Measurements from ENCODE around the gene TP53I11. TPM values are rescaled to one million over a fixed set of nuclear protein-coding genes. Genes with fewer than 3 reads are reported as not detected.

TP53I11 gene
- polyA plus RNA-seq (2013, experiment 1 of 2; ENCODE audit: insufficient read length): 96.0 TPM
- polyA plus RNA-seq (2013, experiment 2 of 2; ENCODE audit: insufficient read length): 96.9 TPM

- DNase-seq: peak; percentile 75
These were observed at the start of gene TP53I11 for GRCh38 chr11:44950625-44951476. Gene TP53I11, minus strand, starts transcription at chr11:44950883. Its CDS starts 12,548 bp downstream, at chr11:44938335.

GRCh38 chr11:44999068-44999467 is 48.4 kb upstream of the TP53I11 start:
- DNase-seq: no peak

- DNase-seq: no peak
These were observed 47.4 kb upstream of the TP53I11 start for GRCh38 chr11:44998051-44998450.

GRCh38 chr11:44997566-44997965 is 46.9 kb upstream of the TP53I11 start:
- no peak for DNase-seq

GRCh38 chr11:44994753-44995152 is 44.1 kb upstream of the TP53I11 start:
- DNase-seq: no peak

- no peak for DNase-seq
These were observed 43.5 kb upstream of the TP53I11 start for GRCh38 chr11:44993971-44994704.

GRCh38 chr11:44992774-44993173 is 42.1 kb upstream of the TP53I11 start:
- DNase-seq: no peak

GRCh38 chr11:44992181-44992582 is 41.5 kb upstream of the TP53I11 start:
- DNase-seq: no peak

- no peak for DNase-seq
These were observed 40.0 kb upstream of the TP53I11 start for GRCh38 chr11:44990665-44991064.

- peak; percentile 6 for DNase-seq
These were observed 39.3 kb upstream of the TP53I11 start for GRCh38 chr11:44989831-44990566.

- no peak for DNase-seq
These were observed 38.4 kb upstream of the TP53I11 start for GRCh38 chr11:44988981-44989635.

GRCh38 chr11:44988111-44988510 is 37.4 kb upstream of the TP53I11 start:
- no peak for DNase-seq

GRCh38 chr11:44987506-44987905 is 36.8 kb upstream of the TP53I11 start:
- no peak for DNase-seq

- DNase-seq: no peak
These were observed 35.6 kb upstream of the TP53I11 start for GRCh38 chr11:44986315-44986714.

- DNase-seq: no peak
These were observed 35.0 kb upstream of the TP53I11 start for GRCh38 chr11:44985721-44986120.

GRCh38 chr11:44983786-44984185 is 33.1 kb upstream of the TP53I11 start:
- no peak for DNase-seq

GRCh38 chr11:44982496-44983062 is 31.9 kb upstream of the TP53I11 start:
- DNase-seq: no peak

GRCh38 chr11:44980533-44981427 is 30.1 kb upstream of the TP53I11 start:
- no peak for DNase-seq

GRCh38 chr11:44979543-44980399 is 29.1 kb upstream of the TP53I11 start:
- DNase-seq: no peak

GRCh38 chr11:44978961-44979331 is 28.3 kb upstream of the TP53I11 start:
- no peak for DNase-seq

Data from fibroblast of skin of scalp (primary cell).